ENCODE results near the gene OR1A2. TPM values are rescaled to one million over a fixed set of nuclear protein-coding genes. Genes with fewer than 3 reads are reported as not detected.
"Not testable (repeated sequence)": the region's sequence is repeated elsewhere in the genome, so short reads cannot be mapped to it uniquely, and the experiment has no call there.

OR1A2 gene
- total RNA-seq, 1 donor from 2014 or later: not detected

DNA sequence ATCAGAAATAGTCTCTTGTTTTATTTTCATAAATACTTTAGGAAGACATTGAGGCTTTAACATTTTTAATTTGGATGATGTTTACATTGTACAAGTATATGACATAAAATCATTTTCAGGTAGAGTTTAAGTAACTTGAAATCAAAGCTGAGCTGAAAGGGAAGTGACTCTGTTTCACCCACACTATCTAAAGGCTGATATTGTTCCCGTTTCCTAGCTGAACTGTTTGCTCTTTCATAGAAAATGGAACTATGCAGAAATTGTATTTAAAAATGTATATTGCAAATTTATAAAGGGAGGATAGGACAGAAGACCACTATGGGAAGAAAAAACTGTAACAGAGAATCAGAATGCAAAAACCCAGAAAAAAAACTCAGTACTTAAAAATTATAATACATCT is 47.5 kb downstream of the OR1A2 start:
- H3K9me3 ChIP-seq; H3K27ac ChIP-seq; H3K27me3 ChIP-seq; H3K4me1 ChIP-seq; DNase-seq; intact Hi-C loops (cut with DNase I); ATAC-seq; H3K36me3 ChIP-seq; H3K4me3 ChIP-seq: not testable (repeated sequence)

Other genes starting within 250 kb of the OR1A2 start
- gene OR1D5, start 133.9 kb upstream of the OR1A2 start, total RNA-seq: not detected
- gene OR1D2, start 93.1 kb upstream of the OR1A2 start, total RNA-seq: not detected
- not detected for gene OR1G1, start 70.0 kb upstream of the OR1A2 start, total RNA-seq
- gene OR1A1, start 10.1 kb downstream of the OR1A2 start, total RNA-seq: not detected
- gene OR3A1, start 100.8 kb downstream of the OR1A2 start, total RNA-seq: not detected
- gene OR3A2, start 188.8 kb downstream of the OR1A2 start, total RNA-seq: not detected
- gene OR1E1, start 200.9 kb downstream of the OR1A2 start, total RNA-seq: not detected
- not detected for gene OR3A3, start 213.9 kb downstream of the OR1A2 start, total RNA-seq
- not detected for gene OR1E2, start 236.3 kb downstream of the OR1A2 start, total RNA-seq

All from upper lobe of right lung (tissue), 1 donor.